Germinal center (tissue), 1 donor: Measurements from ENCODE around the gene ITLN1.

Source experiments
- DNase-seq: peaks from one replicate; pipeline ENCODE4 v3.0.0; 2012; ENCODE audit warnings: mixed read lengths, low spot score

The ITLN1 gene

DNA sequence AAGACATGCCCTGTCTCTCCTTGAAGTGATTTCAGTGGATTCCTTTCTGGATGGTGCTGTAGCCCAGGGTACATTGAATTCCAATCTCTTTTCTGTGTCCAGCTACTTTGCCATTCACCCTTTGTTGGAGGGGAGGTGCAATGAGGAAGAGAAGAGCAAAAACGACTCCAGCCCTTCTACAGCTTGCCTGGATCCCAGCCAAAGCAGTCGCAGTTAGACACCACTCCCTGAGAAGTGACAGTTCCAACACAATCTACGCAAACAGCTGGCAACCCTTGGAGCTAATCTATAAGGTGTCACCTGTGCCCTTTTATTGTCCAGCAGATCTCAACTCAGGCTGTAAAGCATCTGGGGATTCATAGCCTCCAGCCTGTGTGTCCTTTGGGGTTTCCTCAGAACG, 26.9 kb downstream of the ITLN1 start:
- no peak for DNase-seq

GRCh38 chr1:160855181-160855981, 29.6 kb downstream of the ITLN1 start:
- no peak for DNase-seq

DNA sequence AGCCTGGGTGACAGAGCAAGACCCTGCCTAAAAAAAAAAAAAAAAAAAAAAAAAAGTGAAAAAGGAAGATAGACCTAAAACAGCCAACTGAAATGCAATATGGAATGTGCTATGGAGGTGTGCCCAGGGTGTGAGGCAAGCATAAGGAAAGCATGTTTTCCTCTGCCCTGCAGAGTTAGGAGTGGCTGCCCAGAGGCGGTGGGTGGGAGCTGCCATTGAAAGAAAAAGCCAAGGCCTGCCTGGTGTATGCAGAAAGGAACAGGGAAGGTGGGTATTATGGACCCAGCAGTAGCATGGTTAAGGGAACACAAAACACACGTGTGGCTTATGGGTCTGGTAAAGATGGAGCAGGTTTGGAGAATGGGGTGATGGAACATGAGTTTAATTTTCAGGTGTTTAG, 31.2 kb downstream of the ITLN1 start:
- DNase-seq = no peak

GRCh38 chr1:160853014-160853413, 32.0 kb downstream of the ITLN1 start:
- DNase-seq = no peak

DNA sequence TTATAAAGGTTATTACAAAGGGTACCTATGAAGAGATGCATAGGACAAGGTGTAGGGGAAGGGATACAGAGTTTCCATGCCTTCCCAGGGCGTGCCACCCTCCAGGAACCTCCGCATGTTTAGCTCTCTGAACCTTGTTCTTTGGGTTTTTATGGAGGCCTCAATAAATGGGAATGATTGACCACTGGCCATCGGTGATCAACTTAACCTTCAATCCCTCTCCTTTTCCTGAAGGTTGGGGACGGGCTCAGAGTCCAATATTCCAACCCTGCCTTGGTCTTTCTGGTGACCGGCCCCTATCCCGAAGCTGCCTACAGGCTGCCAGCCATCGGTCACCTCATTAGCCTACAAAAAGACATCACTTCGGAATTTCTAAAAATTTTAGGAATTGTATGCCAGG, 34.0 kb downstream of the ITLN1 start:
- no peak for DNase-seq

DNA sequence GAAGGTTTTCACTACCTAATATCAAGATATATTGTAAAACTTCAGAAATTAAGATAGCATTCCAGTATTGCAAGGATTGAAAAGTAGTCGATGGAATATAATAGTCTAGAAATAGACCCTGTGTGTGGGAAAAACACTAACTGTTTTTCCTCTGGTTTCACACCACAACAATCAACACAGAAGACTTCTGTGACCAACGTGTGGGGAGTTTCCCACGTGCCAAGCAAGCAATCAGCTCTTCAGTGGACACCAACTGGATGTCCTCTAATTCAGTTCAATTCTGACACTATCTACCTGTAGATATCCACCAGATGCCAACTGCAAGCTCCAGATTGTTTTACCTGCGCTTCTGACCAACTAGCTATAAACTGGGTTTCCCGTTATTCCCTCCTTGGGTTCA, 34.4 kb downstream of the ITLN1 start:
- DNase-seq = no peak

DNA sequence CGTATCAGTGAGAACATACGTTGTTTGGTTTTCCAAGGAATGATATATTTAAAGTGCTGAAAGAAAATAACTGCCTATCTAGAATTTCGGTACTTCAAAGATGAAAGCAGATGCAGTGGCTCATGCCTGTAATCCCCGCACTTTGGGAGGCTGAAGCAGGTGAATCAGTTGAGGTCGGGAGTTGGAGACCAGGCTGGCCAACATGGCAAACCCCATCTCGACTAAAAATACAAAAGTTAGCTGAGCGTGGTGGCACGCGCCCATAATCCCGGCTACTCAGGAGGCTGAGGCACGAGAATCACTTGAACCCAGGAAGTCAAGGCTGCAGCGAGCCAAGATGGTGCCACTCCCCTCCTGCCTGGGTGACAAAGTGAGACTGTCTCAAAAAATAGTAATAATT, 38.7 kb downstream of the ITLN1 start:
- no peak for DNase-seq

GRCh38 chr1:160844447-160845232, 40.3 kb downstream of the ITLN1 start:
- DNase-seq = no peak

- DNase-seq = no peak
These were observed 43.9 kb downstream of the ITLN1 start for GRCh38 chr1:160841079-160841478.

GRCh38 chr1:160839746-160840145, 45.2 kb downstream of the ITLN1 start:
- no peak for DNase-seq

DNA sequence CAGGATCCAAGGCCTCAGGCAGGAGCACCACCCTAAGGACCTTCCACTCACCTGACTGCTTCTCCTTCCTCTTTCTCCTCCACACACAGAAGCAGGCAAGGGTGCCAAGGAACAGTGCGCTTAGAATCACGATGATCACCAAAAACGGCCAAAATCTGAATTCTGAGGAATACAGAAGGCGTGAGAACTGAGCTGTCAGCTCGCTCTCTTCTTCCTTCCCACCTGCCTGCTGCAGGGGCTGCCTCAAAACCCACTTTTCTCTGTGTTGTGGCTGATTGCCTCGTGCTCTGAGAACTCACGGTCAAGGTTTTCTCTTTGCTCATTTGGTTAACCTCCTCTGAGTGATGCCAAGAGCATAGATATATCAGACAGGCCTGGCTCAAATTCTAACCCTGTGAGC, 46.1 kb downstream of the ITLN1 start:
- DNase-seq = no peak

DNA sequence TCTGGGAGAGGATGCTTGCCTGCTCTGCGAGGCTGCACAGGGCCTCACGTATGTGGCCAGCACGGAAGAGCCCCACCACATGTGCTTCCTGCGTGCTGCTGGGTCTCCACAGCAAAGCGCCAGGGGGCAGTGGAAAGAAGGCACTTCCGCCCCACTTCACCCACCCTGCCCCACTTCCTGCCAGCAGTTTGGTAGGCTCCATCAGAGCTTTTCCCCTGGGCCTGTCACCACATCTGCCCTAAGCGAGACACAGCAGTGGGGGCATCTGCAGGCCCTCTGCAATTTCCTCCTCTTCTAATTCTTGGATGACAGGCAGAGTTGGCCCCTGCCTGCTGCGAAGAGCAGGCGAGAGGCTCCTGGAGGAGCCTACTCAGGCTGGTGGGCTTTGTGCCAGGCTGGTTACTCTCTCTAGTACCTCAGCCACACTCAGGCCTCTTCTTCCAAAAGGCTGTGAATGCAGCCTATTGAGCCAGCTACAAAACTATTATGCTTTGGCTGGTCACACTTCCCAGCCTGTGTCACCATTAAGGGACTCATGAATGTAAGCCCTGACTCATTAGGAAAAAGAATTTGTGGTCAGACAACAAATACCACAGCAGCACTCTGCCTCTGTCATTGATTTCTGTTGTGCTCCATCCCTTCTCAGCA, 47.3 kb downstream of the ITLN1 start:
- DNase-seq = peak; percentile 85

DNA sequence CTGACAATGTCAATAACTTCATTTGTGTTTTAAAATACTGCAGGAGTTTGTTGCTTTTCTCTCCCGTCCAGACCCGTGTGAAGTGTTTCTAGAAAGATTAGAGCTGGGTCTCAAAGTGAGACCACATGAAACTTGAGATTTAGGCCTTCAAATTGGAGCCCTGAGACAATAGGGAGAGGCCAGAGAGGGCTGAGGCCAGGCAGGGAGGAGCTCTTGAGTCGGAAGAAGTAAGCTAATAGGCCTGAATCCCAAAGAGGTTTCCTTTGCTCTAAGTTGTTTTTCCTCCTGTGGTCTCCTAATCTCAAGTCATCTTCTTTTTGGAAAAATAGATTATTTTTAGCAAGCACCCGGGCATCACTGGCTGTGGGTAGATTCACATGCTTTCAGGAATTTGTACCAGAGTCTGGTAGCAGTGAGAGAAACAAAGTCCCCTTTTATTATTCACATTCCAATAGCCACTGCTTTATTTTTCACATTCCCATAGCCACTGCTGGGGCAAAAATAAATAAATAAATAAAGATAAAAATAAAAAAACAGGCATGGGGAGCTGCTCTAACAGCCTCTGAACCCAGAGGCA, 47.9 kb downstream of the ITLN1 start:
- no peak for DNase-seq

- no peak for DNase-seq
These were observed 48.4 kb downstream of the ITLN1 start for GRCh38 chr1:160836561-160836960.

DNA sequence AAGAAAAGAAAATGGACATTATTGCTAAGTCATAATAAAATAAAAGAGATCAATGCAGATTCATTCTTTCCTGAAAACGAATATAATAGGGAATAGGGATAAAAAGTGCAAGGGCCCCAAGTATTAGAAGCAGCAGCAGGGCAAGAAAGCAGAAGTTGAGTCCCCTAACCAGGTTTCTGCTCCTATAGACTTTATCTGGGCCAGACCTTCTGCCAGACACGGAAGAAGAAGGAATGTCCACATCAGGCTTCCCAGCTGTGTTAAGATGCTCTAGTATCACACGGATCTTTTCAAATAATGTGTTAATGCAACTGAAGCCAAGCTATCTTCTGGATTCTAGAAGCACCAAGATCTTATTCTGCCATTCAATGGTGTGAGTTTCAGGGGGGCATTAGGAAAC, 49.2 kb downstream of the ITLN1 start:
- no peak for DNase-seq

- peak; percentile 11 for DNase-seq
These were observed 49.9 kb downstream of the ITLN1 start for GRCh38 chr1:160834945-160835565.

- DNase-seq = peak; percentile 47
These were observed 54.4 kb downstream of the ITLN1 start for GRCh38 chr1:160830321-160831153.

- DNase-seq = no peak
These were observed 55.2 kb downstream of the ITLN1 start for GRCh38 chr1:160829766-160830165.

- DNase-seq = no peak
These were observed 57.6 kb downstream of the ITLN1 start for GRCh38 chr1:160827418-160827817.

GRCh38 chr1:160826546-160826945, 58.4 kb downstream of the ITLN1 start:
- DNase-seq = no peak
